GM21576 (cell line): Measurements from ENCODE around the gene SPNS2.

Source experiments
- ATAC-seq: cut with Tn5 transposase; IDR thresholded peaks from one replicate; pipeline ENCODE4 v1.9.1; 2021; ENCODE audit warnings: mild to moderate bottlenecking, moderate library complexity; ENCODE audit not compliant: unreplicated experiment

SPNS2 gene

DNA sequence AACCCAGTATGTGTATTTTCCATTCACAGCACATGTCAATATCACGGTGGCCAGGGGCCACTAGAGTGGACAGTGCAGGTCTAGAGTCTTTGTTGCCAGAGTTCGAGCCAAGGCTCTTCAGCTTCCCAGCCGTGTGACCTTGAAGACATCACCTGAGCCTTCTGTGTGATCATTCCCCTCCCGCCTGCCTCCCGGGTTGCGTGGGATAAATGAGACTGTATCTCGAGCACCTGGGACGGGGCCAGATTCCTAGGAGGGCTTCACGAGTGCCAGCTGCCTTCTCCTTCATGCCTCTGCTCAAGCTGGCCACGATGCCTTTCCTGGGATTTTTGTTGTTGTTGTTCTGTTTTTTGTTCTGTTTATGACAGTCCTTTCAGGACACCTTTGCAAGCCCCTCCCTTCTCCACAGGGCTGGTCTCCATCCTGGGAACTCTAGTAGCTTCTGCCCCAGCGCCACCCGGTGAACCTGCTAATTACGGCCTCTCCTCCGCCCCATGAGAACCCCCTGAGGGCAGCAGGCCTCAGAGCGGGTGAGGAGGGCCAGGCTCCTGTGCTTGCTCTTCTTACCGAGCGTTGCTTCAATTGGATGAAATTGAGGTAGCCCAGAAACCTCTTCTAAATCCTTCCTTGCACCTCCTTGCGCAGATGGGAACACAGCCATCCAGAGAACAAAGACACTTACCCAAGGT lies 3.9 kb downstream of the SPNS2 start:
- no peak for ATAC-seq

DNA sequence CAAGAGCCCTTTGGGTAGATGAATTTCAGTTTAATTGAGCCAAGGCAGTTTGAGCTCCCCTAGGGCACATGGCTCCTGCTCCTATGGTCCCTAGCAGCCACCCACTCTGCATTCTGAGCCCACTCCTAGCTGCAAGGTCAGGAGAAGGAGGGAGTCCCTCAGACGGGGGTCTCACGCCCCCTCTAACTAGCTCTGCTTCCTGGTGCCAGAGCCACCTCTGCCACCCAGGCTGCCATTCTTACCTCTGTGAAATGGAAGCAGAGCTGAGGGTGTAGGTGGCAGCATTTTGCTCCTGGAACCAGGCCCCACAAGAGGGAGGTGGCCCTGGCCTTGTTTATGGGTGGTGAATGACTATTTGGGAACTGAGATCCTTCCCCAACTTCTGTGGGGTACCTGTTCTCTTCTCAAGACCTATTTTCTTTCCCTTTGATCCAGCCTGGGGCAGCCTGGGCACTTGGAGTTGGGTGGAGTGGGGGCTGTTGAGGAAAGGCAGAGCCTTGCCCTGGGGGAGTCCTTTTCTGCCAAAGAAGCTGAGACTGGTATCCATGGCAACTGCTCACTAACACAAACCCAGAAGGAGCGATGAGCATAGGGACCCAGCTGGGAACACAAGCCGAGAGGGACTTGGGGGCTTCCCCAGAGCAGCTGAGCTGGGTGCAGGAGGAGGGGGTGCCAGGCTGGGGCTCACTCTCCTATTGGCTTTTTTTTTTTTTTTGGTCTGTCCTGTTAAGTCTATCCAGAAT lies 4.8 kb downstream of the SPNS2 start:
- no peak for ATAC-seq

DNA sequence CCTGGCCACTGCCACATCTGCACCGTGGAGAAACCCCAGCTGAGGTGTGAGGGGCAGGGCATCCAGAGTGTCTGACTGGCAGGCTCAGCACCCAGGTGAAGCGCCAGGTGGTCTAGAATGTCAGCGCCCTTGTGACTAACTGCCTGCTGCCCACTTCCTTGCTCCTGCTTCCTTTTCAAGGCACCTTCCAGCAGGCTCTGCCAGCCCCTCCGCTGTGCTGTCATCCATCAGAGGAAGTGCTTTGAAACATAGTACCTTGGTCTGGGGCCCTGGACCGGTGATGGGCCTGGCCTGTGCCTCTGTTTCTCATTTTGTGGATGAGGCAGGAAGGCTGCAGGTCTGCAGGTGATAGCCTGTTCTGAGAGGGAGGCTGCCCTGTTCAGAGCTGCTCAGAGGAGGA lies 5.5 kb downstream of the SPNS2 start:
- no peak for ATAC-seq

DNA sequence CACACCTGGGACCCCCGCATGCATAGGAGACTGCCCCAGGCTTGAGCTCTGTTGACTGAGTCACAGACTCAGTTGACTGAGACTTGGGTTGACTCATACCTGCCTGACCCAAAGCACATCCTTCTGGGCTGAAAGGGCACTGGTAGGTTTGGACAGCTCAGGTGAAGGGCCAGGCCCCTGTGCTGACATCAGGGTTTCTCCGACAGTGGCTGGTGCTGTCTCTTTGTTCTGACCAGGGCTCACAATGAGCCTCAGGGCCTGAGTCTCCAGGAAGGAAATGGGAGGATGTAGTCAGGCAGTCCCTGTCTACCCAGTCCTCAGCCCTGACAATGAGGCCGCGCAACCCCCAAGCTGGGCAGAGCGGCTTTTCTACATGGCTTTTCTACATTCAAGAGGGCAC lies 6.5 kb downstream of the SPNS2 start:
- ATAC-seq: no peak

DNA sequence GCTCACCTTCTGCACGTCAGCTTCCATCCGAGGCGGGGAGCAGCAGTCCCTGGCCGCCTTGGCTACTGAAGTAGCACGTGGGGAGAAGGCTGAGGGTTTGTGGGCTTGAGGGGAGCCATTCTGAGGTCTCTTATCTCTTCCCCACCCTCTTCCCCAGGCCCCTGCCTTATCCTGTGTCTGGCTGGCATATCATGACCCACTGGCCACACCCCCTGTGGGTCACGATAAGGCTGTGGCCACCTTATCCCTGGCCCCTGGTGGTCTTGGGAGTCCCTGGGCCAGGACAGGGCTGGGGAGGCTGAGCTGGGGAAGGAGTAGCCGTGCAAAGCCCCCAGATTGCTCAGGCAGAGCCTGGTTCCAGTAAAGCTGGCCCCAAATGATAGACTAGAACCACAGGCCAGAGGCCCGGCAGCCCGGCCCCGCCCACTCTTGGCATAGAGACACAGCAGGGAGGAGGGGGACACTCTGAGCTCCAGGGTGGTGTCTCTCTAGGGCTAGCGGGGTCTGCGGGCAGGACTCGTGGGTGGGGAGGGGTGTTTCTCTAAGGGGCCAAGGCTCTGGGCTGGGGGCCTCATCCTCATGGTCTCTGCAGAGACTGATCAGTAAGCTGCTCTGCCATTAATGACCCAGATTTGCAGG lies 7.6 kb downstream of the SPNS2 start:
- no peak for ATAC-seq

DNA sequence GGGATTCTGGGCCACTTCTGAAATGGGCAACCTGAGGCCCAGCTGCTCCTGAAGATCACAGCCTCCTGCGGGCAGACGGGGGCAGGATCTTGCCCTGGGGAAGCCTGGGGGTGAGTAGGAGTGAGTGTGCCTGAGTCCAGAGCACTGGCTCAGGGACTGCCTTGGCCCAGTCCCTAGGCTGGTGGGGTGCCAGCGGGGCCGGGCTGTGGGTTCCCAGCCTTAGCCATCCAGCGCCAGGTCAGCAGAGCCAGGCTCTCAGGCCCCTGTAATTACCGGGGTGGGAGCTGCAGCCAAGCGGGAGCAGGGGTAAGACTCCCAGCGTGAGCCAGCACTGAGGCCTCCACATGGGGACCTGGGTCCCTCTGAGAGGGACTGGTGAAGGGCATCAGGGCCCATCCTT lies 8.2 kb downstream of the SPNS2 start:
- no peak for ATAC-seq

DNA sequence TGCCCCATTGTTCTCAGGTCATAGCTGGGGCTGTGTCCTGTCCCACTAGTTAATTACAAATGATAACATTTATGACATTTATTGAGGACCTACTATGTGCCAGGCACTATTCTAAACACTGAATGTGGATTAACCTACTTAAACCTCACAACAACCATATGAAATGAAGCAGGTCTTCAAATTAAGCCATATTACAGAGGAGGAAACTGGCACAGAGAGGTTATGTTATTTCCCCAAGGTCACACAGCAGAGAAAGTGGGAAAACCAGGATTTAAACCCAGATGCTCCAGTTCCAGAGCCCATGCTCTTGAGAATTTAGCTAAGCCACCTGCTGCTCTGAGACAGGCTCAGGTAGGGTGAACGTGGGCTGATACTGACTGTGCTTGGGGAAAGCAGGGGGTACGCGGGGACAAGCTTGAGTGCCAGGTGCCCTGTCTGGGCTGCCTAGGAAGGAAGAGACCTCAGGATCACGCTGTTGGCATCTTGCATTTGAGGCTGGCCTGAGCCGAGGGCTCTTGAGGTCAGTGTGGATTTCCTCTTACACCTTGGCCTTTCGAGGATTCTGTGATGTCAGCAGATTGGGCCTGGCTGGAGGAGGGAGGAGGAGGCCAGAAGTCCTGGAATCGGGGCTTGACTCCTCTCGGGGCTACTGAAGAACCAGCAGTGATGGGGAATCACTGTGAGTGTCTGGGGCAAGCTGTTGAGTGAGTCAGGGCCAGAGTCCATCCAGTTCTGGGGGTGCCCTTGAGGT lies 8.9 kb downstream of the SPNS2 start:
- ATAC-seq: no peak

DNA sequence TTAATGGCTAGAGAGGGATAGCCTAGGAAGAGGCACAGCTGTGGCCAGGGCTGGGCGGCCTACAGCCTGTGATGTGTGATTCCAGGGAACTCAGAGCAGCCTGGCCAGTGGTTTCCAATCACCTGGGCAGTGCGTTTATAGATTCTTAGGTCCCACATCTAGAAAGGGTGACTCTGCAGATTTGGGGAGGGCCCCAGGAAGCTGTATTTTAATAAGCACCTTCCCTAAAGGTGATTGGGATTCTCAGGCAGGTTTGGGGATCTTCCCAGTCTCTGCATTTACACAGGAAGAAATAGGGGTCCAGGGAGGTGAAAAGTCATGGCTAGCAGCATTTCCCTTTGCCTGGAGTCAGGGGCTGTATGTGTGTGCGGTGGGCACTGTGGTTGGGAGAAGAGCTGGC lies 9.5 kb downstream of the SPNS2 start:
- no peak for ATAC-seq

DNA sequence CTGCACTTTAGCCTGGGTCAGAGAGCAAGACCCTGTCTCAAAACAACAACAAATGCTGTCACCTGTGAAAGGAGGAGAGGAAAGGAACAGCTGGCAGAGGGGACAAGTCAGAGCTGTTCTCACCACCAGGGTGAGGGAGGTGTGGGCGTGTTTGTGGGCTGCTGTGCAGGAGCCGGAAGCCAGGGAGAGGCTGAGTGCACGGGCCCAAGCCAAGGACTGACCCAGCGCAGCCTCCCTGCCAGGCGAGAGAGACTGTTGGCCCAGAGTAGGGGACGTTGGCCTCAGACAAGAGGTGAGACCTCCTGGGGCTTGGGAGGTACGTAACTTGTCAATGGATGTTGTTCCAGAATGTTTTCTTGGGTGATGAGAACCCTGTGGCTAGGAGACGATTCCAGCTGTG lies 10.7 kb downstream of the SPNS2 start:
- ATAC-seq: no peak

DNA sequence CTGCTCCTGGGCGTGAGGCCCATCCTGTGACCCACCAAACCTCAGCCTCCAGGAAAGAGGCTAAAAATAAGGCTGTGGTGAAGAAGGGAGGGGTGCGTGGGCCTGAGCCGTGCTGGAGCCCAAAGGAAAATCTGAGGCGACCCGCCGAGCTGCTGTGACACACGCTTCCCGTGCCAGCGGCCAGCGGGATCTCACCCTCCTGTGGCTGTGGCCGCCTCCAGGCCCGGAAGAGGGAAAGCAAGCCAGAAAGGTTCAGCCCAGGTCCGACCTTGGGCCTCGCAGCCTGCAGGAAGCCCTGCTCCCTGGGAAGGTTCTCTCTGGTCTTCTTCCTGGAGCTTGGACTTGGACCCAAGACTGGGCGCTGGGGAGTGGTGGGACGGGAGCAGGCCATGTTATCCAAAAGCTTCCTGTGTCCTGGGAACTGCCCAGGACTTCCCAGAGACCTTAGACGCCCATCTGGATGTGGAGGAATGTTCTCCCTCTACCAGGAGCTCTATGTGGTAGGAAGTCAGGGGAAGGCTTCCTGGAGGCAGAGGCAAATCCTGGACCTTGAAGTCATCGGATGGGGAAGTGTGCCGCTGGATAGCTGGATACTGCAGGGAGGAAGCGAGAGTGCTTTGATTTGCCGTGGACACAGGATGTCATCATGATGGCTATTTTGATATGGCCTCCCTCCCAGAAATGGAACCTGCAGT lies 11.4 kb downstream of the SPNS2 start:
- no peak for ATAC-seq

DNA sequence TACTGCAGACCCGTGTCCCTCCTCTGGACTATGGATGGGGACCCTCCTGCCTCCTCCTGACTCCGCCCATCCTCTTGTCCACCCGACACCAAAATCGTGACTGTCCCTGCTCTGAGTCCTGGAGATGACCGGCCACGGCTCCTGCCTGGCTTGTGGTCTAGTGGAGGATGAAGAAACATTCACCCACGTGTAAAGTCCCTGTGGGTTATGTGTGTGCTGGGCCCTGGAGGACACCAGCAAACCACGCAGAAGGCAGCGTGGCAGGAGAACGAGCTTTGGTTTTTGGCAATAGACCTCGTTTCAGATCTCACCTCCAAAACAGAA lies 11.9 kb downstream of the SPNS2 start:
- no peak for ATAC-seq

DNA sequence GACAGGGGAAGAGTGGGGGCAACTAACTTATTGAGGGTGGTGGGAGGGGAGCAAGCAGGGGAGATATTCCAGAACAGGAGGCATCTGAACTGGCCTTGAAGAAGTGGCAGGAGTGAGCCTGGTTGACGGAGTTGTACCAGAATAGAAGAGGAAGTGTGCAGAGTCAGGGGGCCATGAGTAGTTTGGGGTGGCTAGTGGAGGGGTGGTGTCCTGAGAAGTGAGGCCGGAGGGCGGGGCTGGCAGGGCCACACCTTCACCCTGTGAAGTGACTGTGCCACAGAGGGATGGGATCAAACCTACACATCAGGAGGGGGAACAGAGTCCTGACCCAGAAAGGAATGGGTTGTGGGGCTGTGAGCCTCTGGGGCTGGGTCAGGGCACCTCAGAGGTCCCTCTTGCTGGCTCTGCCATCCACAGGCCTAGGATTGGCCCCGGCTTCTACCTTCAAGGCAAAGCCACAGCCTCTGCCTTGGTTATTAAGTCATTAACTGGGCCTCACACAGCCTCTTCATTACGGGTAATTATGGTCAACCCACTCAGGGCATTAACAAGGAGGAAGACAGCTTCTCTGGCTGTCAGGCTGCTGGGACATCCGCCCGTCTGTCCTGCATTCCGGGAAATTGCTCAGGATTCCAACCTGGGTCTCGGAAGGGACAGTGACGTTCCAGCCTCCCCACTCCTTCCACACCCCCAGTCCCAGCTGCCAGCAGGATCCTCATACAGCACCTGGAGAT lies 12.7 kb downstream of the SPNS2 start:
- no peak for ATAC-seq

DNA sequence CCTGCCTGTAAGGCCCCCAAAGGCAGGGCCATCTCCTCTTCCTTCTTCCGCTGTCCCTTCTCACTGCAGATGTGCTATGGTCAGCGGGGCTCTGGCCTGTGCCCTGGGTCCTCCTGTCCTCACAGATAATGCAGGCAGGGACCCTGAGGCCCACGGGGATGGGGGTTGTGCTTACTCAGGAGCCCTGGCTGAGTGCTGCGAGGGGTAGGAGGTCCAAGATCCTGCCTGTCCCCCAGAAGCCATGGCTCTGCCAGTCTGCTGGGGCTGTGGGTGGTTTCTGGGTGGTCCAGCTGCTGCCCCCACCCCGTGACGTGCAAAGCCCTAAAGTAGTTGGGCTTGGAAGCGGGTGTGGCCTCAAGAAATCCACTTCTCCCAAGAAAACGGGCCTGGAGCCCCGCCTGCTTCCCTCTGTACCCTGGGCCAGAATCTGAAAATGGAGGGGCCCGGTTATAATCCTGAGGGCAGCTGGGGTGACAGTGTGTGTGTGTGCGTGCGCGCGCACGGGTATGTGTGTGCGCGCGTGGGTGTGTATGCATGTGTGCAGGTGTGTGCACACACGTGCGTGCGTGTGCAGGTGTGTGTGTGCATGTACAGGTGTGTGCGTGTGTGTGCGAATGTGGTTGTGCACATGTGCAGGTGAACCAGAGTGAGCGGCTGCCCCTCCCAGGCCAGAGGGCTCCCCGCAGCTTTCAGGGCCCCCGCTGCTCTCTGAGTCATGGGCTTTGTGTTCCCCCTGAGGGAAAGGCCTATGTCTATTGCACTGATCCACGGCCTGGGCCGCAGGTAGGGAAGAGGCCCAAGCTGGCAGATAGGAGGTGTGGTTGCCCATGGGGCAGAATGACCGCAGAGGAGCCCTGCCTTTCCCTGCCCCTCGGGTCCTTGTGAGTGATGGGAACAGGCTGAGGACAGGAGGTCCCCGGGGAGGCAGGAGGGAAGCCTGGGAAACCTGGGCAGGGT lies 13.8 kb downstream of the SPNS2 start:
- ATAC-seq: no peak

DNA sequence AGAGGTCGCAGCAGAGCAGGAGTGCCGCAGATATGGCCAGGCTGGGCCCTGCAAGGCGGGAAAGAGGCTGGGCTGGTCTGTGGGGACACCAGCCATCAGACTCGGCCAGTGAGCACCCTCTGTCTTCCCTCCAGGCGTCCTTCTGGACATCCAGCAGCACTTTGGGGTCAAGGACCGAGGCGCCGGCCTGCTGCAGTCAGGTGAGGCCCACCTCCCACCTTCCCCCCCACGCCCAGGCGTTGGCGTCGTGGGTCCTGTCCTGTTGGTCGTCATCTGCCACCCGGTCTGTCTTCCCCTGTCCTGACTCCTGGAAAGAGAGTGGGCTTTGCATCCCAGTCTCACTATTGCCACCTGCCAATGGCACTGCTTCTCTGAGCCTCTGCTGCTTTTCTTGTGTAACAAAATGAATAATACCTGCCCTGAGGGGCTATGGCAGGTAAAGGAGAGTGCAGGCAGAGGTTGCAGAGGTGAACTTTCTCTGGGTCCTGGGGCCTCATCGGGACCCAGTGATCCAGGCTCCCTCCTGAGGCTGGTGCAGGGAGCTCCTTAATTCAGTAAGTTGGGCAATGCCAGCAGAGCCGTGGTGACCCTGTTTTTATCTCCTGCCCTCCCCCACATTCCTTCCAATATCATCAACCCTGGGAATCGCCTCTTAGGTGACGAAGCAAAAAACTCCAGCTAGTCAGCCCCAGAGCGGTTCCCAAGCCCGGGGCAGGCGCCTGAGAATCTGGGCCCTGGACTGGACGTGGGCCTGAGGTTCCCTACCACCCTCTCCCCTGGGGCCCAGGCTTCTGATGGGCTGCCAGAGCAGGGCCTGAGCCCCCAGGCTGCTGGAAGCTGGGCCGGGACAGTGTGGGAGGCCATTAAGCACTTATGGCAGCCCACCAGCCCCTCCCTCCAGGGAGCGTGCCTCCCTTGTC lies 14.7 kb downstream of the SPNS2 start:
- ATAC-seq: no peak

DNA sequence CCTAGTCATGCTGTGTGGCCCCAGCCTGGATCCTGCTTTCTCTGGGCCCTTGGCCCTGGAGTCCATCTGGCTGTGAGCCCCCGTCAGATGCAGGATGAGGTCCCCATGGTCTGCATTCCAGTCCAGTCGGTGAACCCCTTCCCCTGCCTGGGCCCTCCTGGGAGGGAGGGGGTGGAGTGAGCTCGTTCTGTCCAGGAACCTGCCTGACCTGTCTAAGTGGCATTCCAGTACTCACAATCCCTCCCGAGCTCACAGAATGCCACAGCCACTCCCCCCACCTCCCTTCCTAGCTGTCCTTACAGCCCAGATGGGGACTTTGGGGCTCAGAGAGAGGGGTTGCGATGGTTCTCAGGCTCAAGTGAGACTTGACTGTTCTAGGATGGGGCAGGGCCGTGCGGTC lies 15.5 kb downstream of the SPNS2 start:
- ATAC-seq: no peak

DNA sequence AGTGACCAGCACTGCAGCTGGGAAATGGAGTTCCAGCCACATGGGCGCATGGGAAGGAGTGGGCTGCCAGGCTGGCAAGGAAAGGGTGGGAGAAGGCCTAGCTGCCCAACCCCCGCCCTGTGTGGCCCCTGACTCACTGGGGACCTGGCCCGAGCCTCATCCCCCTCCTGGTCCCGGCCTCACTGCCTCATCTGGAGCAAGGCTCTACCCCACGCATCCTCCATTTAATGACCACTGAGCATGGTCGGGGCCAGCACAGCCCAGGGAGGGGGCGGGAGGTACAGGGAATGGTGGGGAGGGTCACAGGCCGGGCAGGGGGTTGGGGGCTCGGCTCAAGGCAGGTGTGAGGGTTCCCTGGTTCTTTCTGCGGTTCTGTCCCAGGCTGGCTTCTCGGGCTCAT lies 16.1 kb downstream of the SPNS2 start:
- ATAC-seq: no peak

DNA sequence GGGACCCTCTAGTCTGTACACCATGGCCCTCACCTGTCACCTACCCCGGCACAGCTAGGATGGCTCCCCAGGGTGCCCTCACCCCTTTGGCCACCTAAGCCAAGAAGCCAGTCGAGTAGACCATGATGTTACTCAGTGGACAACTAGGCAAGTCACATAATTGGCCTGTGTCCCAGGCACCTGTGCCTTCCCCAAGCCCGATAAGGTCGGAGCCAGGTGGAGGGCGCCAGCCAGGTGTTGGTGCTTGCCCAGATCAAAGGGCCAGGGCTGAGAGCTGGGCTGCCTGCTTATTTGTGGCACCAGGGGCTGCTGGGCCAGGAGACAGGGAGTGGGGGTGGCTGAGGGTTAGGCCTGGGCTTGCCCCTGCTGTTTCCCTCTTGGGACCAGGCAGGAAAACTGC lies 16.8 kb downstream of the SPNS2 start:
- ATAC-seq: no peak

DNA sequence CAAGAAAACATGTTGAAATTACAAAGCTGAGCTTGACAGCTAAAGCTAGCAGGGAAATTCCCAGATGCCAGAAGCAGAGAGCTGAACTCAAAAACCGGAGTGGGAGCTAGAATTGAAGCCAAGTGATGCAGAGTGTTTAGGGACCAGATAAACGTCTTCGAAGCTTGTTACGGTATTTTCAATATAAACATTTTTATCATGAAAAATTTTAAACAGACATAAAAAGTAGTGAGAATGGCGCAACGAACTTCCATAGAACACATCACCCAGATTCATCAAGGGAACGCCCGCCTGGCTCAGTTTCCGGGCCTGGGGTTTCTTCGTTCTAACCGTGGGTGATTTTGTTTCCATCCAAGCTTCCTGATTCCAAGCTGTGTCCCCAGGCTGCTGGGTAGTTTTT lies 18.1 kb downstream of the SPNS2 start:
- ATAC-seq: no peak
